ENCODE measurements around the gene LBHD2. TPM values are rescaled to one million over a fixed set of nuclear protein-coding genes. Genes with fewer than 3 reads are reported as not detected.

LBHD2 gene
- total and polyA plus RNA-seq, 10 of the 15 experiments (the other 5 are each of a cell fraction or from before 2014, with no cell fraction given), result not detected

DNA sequence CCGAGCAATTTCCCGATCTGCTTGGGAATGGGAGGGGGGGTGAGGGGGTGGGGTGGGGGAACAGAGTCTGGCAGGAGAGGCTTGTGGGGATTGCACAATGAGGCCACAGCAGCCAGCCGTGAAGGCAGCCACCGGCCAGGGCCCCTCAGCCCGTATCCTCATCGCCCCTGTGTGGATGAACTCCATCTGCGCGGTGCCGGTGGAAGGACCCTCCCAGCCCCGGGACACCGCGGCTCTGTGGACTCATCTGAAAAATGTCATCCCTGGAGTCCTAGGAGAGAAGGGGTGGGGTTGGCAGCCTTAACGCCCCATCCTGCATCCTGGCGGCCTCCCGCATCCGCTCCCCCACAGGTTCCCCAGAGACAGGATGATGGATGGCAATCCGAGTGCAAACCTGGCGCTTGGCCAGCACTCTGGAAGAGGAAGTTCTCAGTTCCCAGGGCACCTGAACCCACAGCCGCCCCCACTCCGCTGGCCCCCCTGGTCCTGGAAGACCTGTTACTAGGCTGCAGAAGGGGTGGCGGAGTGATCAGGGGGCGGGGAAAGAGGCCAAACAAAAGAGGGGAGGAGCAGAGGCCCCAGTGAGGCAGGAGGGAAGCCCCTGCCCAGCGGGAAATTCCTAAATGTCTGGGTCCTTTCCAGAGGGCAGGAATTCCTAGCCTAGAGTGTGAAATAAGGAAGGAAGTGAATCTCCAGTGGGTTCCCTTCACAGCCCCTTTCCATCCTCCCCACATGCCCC is 38.0 kb downstream of the LBHD2 start (continued):
- TF ChIP-seq REST (IDR thresholded peaks at IDR 0.05; ENCODE audit: low read depth, low read length), result no peak
- no peak for TF ChIP-seq ZNF274 (IDR thresholded peaks at IDR 0.05; ENCODE audit: insufficient read depth, insufficient read length)
- TF ChIP-seq MXI1 (IDR thresholded peaks at IDR 0.05; ENCODE audit: low read depth, low read length), result no peak
- no peak for TF ChIP-seq SUPT20H (IDR thresholded peaks at IDR 0.05; ENCODE audit: borderline replicate concordance, control insufficient read depth, low read depth, low read length)
- no peak for TF ChIP-seq FOXK2 (IDR thresholded peaks at IDR 0.05)
- no peak; the same call in 1 of the 2 replicates for TF ChIP-seq NR2F1 (conservative IDR thresholded peaks at IDR 0.05)
- no peak for TF ChIP-seq CEBPB (IDR thresholded peaks at IDR 0.05; ENCODE audit: borderline replicate concordance in 1 of 2, low read depth in 2 of 2, low read length in 2 of 2)
- TF ChIP-seq, protein P1, sequence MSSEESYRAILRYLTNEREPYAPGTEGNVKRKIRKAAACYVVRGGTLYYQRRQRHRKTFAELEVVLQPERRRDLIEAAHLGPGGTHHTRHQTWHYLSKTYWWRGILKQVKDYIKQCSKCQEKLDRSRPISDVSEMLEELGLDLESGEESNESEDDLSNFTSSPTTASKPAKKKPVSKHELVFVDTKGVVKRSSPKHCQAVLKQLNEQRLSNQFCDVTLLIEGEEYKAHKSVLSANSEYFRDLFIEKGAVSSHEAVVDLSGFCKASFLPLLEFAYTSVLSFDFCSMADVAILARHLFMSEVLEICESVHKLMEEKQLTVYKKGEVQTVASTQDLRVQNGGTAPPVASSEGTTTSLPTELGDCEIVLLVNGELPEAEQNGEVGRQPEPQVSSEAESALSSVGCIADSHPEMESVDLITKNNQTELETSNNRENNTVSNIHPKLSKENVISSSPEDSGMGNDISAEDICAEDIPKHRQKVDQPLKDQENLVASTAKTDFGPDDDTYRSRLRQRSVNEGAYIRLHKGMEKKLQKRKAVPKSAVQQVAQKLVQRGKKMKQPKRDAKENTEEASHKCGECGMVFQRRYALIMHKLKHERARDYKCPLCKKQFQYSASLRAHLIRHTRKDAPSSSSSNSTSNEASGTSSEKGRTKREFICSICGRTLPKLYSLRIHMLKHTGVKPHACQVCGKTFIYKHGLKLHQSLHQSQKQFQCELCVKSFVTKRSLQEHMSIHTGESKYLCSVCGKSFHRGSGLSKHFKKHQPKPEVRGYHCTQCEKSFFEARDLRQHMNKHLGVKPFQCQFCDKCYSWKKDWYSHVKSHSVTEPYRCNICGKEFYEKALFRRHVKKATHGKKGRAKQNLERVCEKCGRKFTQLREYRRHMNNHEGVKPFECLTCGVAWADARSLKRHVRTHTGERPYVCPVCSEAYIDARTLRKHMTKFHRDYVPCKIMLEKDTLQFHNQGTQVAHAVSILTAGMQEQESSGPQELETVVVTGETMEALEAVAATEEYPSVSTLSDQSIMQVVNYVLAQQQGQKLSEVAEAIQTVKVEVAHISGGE (CRISPR knock-in tag; IDR thresholded peaks at IDR 0.05), result no peak
- no peak for TF ChIP-seq ASH2L (IDR thresholded peaks at IDR 0.05; ENCODE audit: borderline replicate concordance, low read depth)
- TF ChIP-seq E2F4 (IDR thresholded peaks at IDR 0.05; ENCODE audit: low read depth, low read length), result no peak
- TF ChIP-seq POU2F2 (IDR thresholded peaks at IDR 0.05; ENCODE audit: borderline replicate concordance, low read depth, low read length), result no peak
- TF ChIP-seq, protein P2, sequence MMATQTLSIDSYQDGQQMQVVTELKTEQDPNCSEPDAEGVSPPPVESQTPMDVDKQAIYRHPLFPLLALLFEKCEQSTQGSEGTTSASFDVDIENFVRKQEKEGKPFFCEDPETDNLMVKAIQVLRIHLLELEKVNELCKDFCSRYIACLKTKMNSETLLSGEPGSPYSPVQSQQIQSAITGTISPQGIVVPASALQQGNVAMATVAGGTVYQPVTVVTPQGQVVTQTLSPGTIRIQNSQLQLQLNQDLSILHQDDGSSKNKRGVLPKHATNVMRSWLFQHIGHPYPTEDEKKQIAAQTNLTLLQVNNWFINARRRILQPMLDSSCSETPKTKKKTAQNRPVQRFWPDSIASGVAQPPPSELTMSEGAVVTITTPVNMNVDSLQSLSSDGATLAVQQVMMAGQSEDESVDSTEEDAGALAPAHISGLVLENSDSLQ (IDR thresholded peaks at IDR 0.05), result peak; percentile 88
- TF ChIP-seq GATAD2B (conservative IDR thresholded peaks at IDR 0.05; ENCODE audit: low read depth), result no peak
- no peak for TF ChIP-seq USF2 (IDR thresholded peaks at IDR 0.05; ENCODE audit: borderline replicate concordance, low read depth, low read length)
- peak; percentile 78 for TF ChIP-seq EED (IDR thresholded peaks at IDR 0.05; ENCODE audit: low read depth)
- no peak for TF ChIP-seq MEF2A (IDR thresholded peaks at IDR 0.05; ENCODE audit: insufficient read depth, low read depth, low read length)
- TF ChIP-seq NFXL1 (IDR thresholded peaks at IDR 0.05; ENCODE audit: borderline replicate concordance), result no peak
- no peak for TF ChIP-seq IRF4 (IDR thresholded peaks at IDR 0.05; ENCODE audit: low read depth, low read length)
- TF ChIP-seq IKZF2 (IDR thresholded peaks at IDR 0.05), result peak; percentile 90 to 92
